ENCODE data around the gene TRIM61. TPM values are rescaled to one million over a fixed set of nuclear protein-coding genes. Genes with fewer than 3 reads are reported as not detected.

Gene TRIM61
- total and polyA plus RNA-seq, 12 donors: 0.57 to 12.2 (median 2.8) TPM

GRCh38 chr4:165013691-165014090, 36.2 kb upstream of the TRIM61 start:
- no peaks in the 10 kb centered on the region for H3K9me3 ChIP-seq (replicated peaks in 1 of 3)
- no peak overlapping the region for H3K27ac ChIP-seq
- peaks cover 10% of the 10 kb centered on the region for H3K27me3 ChIP-seq
- no peaks in the 10 kb centered on the region for H3K36me3 ChIP-seq (replicated peaks in 1 of 2)
- intact Hi-C loops (cut with DNase I): no loop called here
- H3K4me1 ChIP-seq (replicated peaks in 1 of 2): no peaks in the 10 kb centered on the region
- TF ChIP-seq POLR2A (IDR thresholded peaks at IDR 0.05): no peak
- no peak for TF ChIP-seq CTCF (IDR thresholded peaks at IDR 0.05)
- no peak for DNase-seq
- no peak overlapping the region for H3K4me3 ChIP-seq

GRCh38 chr4:165011403-165011802, 33.9 kb upstream of the TRIM61 start:
- Histone ChIP-seq H3K27me3 (peaks cover 10% of the 10 kb centered on the region), H3K9me3 (replicated peaks in 1 of 3) (no peaks in the 10 kb centered on the region), H3K4me1 (replicated peaks in 1 of 2) (no peaks in the 10 kb centered on the region), H3K27ac (no peak overlapping the region), H3K4me3 (no peak overlapping the region), H3K36me3 (replicated peaks in 1 of 2) (no peaks in the 10 kb centered on the region)
- no peak for DNase-seq
- intact Hi-C loops (cut with DNase I): no loop called here
- no peak for TF ChIP-seq CTCF (IDR thresholded peaks at IDR 0.05)
- no peak for TF ChIP-seq POLR2A (IDR thresholded peaks at IDR 0.05)
- WGBS, 4 donors: 78 to 89% (median 84%) methylated on average over 2 to 5 of the region's 5 CpGs

GRCh38 chr4:165010991-165011390, 33.5 kb upstream of the TRIM61 start:
- no peak overlapping the region for H3K27ac ChIP-seq
- no peaks in the 10 kb centered on the region for H3K4me1 ChIP-seq (replicated peaks in 1 of 2)
- no peak for TF ChIP-seq POLR2A (IDR thresholded peaks at IDR 0.05)
- TF ChIP-seq CTCF (IDR thresholded peaks at IDR 0.05): no peak
- no peaks in the 10 kb centered on the region for H3K36me3 ChIP-seq (replicated peaks in 1 of 2)
- intact Hi-C loops (cut with DNase I): no loop called here
- no peak overlapping the region for H3K4me3 ChIP-seq
- peaks cover 10% of the 10 kb centered on the region for H3K27me3 ChIP-seq
- 64 to 85% (median 74%) methylated on average over 8 of the region's 8 CpGs for WGBS, 4 donors
- DNase-seq: no peak
- no peaks in the 10 kb centered on the region for H3K9me3 ChIP-seq (replicated peaks in 1 of 3)

- no peak for DNase-seq
- Histone ChIP-seq H3K9me3 (replicated peaks in 1 of 3) (no peaks in the 10 kb centered on the region), H3K27ac (no peak overlapping the region), H3K36me3 (replicated peaks in 1 of 2) (no peaks in the 10 kb centered on the region), H3K4me1 (replicated peaks in 1 of 2) (no peaks in the 10 kb centered on the region), H3K4me3 (no peak overlapping the region), H3K27me3 (peaks cover 10% of the 10 kb centered on the region)
- TF ChIP-seq POLR2A (IDR thresholded peaks at IDR 0.05): no peak
- intact Hi-C loops (cut with DNase I): no loop called here
- 63 to 85% (median 70%) methylated on average over 2 of the region's 2 CpGs for WGBS, 4 donors
These were observed 33.0 kb upstream of the TRIM61 start for GRCh38 chr4:165010487-165010886.

GRCh38 chr4:165009493-165010227, 32.2 kb upstream of the TRIM61 start:
- intact Hi-C loops (cut with DNase I): no loop called here
- no peak overlapping the region for H3K27ac ChIP-seq
- H3K4me3 ChIP-seq: no peak overlapping the region
- DNase-seq: no peak
- no peak for TF ChIP-seq POLR2A (IDR thresholded peaks at IDR 0.05)
- TF ChIP-seq CTCF (IDR thresholded peaks at IDR 0.05): no peak
- H3K9me3 ChIP-seq (replicated peaks in 1 of 3): no peaks in the 10 kb centered on the region
- H3K36me3 ChIP-seq (replicated peaks in 1 of 2): no peaks in the 10 kb centered on the region
- peaks cover 10% of the 10 kb centered on the region for H3K27me3 ChIP-seq
- WGBS, 4 donors: 64 to 74% (median 70%) methylated on average over 5 of the region's 5 CpGs
- H3K4me1 ChIP-seq (replicated peaks in 1 of 2): no peaks in the 10 kb centered on the region
